ENCODE data around the gene SMPD4.
"Not testable (repeated sequence)": the region's sequence is repeated elsewhere in the genome, so short reads cannot be mapped to it uniquely, and the experiment has no call there.

Gene SMPD4

DNA sequence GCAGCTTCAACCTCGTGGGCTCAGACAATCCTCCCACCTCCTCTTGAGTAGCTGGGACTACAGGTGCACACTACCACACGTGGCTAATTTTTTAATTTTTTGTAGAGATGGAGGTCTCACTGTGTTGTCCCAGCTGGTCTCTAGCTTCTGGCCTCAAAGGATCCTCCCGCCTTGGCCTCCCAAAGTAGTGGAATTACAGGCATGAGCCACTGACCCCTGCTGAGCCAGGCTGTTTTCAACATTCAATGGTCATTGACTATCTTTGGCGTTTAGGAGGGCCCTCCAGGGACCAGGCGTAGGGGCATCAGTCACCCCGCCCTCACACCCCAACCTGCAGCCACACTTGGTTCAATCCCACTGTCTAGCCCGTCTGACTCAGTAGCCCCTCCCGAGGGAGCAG, 5.9 kb upstream of the SMPD4 start:
- DNase-seq: no peak

DNA sequence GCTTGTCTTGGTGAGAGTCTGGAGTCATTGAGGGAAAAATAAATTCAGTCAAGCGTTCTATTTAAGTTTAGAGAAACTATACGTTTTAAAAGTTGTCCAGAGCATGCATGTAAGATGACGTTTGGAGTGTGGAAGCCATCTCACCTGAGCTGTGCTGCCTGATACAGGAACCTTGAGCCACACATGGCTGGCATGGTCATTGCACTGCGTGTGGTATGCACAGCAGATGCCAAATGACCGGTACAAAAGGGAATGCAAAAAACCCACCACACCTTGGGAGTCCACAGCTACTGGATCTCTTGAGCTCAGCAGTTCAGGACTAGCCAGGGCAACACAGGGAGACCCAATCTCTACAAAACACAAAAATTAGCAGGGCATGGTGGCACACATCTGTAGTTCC, 5.0 kb upstream of the SMPD4 start:
- DNase-seq: no peak

DNA sequence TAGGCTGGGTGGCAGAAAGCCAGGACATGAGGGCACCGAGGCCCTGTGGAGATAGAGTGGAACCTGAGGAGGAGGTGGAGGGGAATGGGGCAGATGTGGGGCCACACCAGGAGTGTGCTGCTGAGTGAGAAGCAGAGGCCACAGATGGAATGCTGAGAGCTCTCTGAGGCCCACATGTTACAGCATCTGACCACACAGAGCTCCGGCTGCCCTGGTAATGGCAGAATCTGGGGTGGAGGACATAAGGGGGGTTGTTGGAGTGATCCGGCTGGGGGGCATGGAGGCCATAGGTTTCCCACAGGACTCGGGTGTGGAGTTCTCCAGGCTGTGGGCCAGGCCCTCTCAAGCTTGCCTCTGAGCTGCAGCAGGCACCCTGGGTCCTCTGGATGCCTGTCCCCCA, 4.5 kb upstream of the SMPD4 start:
- no peak for DNase-seq

DNA sequence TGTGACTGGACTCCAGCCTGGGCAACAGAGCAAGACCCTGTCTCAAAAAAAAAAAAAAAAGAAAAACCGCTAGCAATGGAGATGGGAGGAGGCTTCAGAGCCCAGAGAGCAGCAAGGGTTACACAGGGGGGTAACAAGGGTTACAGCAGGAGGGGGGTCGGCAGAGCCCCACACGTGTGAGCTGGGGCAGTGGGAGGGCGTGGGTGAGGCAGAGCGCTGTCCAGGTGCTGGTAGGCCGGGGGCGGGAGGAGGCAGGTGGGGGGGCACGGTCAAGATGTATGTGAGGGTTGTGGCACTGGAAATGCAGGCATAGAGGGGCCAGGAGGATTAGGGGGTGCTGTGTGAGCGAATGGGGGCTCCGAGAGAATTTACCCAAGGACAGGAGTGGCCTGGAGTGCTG, 4.0 kb upstream of the SMPD4 start:
- DNase-seq: no peak

DNA sequence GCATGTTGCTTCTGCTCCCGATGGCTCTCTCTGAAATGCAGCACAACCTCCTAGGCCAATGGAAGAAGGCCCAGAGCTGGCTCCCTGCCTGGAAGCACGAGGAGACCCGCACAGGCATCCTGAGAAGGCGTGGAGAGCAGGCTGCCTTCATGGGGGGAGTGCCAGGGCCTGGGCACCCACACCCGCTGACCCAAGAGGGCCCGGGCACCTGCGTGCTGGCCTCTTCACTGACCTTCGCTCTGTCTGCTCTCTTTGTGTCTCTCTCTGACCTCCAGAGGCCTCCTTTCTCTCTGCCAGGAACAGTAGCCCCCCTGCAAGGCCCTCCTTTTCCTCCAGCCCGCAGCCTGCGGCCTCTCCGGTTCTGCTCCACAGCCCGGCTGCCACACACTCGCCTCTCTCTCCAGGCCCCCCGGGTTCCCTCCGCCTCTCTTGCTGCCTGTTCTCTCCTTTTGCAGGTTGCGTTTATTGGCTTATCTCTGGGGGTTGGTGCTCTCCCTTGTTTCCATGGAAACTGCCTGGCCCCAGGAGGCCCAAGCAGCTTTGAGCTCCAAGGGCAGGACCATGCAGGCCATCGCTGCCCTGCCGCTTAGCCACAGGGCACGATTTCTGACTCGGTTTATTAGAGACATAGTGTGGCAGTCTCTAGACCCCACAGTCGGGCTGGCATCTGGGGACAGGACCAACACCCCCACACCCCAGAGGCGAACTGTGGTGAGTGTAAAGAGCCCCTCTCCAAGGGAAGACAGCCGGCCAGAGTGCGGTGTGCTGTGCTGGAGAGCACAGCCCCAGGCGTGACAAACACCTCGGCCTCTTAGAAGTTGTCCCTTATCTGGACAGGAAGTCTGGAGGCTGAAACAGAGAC, 2.3 kb upstream of the SMPD4 start:
- DNase-seq: no peak

DNA sequence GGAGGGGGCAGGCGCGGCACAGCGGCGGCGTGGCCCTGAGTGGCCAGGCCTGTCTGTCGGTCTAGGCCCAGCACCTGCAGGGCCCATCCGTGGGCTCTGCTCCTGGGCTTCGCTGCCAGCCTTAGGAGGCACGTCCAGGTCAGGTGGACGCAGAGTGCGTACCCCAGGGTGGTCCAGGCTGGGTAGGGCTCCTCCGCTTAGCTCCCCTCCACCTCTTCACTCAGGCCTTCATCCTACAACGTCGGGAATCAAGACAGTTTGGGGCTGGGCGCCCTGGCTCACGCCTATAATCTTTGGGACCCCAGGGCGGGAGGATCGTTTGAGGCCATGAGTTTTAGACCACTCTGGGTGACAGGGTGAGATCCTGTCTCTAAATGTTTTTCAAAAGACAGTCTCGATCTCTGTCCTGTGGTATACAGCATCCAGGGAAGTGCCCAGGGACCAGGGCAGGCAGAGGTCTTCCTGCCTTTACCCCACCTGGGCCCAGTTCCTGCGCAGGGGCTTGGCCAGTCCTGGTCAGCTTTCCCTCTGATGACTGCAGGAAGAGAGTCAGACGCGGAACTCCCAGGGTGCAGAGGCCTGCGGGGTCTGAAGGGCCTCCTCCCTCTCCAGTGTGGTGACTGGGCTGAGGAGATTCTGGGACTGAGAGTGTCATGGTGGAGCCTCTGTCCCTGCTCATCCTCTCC, 1.6 kb upstream of the SMPD4 start:
- DNase-seq: peak; percentile 57

DNA sequence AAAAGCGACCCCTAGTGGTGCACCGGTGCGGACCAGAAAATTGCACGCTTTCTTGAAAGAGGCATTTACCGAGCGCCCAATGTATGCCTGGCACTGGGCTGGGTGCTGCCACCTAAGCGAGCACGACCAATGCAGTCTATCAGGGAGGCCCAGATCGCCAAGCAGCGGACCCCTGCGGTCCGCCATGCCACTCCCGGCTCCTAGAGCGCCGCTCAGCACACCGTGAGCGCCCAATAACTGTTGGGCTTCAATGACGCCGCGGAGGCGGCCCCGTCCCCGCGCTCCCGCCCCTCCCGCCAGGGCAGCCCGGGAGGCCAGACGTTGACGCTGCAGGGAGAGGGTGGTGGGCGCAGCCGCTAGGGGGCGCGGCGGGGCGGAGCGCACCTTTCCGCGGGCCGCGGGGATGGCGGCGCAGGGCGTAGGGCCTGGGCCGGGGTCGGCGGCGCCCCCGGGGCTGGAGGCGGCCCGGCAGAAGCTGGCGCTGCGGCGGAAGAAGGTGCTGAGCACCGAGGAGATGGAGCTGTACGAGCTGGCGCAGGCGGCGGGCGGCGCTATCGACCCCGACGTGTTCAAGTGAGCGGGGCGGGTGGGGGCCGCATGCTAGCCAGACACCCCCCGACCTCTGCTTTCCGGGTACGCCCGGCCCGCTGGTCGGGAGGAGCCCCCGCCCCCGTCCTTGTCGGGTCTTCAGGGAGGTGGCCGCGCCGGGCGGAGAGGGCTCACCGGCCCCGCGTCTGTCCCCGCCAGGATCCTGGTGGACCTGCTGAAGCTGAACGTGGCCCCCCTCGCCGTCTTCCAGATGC, 679 bp upstream of the SMPD4 start, which contains the start of gene MZT2B:
MZT2B (plus strand) TSS at position 383 of the 803 bp plus-strand sequence; CDS start at position 404, 21 bp downstream.
- DNase-seq: peak; percentile 97

DNA sequence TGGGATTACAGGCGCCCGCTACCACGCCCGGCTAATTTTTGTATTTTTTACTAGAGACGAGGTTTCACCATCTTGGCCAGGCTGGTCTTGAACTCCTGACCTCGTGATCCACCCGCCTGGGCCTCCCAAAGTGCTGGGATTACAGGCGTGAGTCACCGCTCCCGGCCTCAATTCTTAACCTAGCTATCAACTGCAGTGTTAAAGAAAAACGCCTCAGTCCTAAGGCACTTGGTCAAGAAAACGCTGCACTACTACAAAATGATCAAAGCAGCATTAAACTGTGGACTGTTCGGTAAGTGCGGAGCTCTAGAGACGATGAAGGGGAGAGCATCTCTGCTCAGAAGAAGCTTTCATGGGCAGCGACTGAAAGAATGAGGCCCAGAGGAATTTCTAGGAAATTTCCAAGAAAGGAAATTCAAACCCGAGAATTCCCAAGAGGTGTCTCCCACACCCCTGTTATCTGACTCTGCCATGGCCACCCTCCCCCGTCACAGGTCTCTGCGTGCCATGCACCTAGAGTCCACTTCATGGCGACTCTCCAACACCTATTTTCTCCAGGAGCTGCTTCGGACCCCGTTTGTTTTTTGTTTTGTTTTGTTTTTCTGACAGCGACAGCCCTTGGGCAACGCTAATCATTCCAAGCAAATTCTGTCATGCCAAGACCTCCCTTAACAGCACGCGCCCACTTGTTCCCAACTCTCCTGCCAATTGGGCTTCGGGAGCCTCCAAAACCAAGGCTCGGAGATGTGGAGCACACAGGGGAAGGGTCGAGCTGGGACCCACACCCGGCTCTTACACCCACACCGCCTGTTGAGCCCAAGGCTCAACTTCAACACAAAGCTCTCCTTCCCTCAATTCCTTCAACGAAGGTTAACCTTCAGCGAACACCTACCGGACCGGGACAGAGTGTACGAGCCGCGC, 738 bp downstream of the SMPD4 start:
- not testable (repeated sequence) for DNase-seq

DNA sequence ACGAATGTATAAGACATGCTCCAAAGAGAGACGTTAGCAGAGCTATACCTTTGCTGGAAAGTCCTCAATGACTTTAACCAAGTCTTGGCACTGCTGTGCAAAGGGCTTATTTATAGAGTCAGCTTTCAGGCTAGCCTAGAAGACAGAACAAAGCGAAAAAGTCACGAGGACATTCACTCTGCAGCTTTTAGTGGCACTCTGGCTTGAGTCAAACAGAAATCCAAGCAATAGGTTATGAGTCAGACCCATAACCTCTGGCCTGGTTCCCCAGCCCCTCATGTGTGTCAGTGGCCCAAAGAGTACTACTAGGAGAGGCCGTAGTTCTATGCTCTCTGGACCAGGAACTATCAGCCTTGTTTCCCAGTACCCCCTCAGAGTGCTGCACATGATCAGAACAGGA, 6.5 kb downstream of the SMPD4 start:
- DNase-seq: not testable (repeated sequence)

DNA sequence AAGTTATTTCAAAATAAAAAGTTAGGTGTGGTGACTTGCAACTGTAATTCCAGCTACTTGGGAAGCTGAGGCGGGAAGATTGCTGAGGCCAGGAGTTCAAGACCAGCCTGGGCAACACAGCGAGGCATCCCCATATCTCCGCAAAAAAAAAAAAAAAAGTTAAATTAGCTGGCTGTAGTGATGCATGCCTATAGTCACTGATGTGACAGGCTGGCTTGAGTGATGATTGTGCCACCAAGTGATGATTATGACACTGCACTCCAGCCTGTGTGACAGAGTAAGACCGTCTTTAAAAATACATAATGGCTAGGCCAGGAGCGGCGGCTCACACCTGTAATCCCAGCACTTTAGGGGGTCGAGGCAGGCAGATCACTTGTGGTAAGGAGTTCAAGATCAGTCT, 11.5 kb downstream of the SMPD4 start:
- no peak for DNase-seq

DNA sequence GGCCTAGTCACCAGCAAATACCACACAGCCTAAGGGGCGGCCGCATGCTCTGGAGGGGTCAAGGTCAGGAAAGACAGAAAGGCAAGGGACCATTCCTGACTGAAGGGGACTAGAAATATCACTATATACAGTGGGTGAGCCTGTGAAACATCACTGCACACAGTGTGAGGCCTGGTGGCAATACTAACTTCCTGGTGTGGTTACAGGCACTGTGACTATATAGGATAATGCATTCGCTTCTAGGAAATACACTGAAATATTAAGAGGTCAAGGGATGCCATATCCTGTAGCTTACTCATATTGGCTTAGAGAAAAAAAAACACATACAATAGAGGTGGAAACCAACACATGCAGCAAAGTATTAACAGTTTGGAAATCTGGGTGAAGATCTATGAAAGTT, 12.2 kb downstream of the SMPD4 start:
- not testable (repeated sequence) for DNase-seq

DNA sequence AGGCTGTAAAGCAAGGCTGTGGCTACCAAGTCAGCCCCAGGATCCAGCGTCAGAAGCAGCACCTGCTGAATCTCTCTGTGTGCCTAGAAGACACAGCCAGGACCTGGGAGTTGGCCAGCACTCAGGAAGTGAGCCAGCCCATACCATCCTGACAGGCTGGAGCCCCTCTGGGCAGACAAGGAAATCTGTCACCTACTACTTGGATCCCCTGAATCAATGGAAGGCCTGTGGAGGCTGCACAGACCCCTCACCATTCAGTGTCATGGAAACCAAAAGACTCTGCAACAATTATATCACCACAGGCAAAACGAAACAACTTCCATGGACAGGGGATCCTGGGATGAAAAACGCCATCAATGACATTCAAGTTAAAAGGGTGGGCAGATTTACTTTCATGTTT, 14.8 kb downstream of the SMPD4 start:
- not testable (repeated sequence) for DNase-seq

DNA sequence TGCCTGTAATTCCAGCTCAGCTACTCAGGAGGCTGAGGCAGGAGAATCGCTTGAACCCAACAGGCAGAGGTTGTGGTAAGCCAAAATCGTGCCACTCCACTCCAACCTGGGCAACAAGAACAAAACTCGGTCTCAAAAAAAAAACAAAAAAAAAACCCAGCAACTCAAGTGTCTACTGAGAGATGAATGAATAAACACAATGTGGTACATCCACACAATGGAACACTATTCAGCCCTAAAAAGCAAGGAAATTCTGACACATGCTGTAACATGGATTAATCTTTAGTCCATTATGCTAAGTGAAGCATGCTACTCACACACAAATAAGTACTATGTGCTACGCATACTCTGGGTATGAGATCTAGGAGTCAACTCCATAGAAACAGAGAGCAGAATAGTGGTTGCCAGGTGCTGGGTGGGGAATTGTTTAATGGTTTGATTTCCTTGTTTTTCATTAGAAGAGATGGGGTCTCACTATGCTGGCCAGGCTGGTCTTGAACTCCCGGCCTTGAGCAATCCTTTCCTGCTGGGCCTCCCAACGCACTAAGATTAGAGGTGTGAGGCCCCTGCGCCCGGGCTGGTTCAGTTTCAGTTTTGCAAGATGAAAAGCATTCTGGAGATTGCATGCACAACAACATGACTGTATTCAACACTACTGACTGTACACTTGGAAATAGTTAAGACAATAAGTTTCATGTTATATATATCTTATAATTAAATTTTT, 15.9 kb downstream of the SMPD4 start:
- DNase-seq: no peak

DNA sequence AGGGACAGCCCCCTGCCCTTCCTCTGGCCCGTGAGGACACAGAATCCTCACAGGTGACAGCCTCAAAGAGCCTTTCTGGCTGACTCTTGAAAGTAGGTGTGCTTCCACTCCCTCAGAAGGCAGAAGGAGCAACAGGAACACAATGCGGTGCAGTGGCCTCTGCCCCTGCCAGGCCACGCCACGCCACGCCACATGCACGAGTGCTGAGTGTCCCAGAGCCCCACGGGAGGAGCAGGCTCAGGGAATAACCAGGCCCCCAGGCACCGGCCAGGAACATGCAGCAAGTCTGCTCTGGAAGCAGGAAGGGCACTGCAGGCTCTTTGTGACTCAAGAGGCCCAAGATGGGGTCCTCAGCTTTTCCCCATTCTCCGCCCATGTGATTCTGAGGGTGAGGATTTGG, 18.4 kb downstream of the SMPD4 start:
- DNase-seq: no peak

DNA sequence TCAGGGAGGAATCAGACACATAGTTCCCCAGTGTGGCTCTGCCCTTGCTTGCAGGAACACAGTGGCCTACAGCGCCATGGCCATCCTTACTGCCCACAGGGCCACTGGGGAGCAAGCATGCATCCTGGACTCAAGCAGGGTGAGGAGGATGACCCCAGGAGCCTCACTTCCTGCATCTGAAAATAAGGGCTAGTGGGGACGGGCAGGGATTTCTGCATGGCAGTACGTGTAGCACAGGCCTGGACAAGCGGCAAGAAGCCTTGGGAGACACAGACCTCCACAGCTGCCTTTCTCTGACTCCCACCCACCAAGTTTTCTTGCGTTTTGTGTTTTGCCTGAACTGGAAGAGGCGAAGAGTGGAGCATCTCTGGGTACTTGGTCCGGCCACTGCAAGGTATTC, 18.9 kb downstream of the SMPD4 start:
- DNase-seq: not testable (repeated sequence)

DNA sequence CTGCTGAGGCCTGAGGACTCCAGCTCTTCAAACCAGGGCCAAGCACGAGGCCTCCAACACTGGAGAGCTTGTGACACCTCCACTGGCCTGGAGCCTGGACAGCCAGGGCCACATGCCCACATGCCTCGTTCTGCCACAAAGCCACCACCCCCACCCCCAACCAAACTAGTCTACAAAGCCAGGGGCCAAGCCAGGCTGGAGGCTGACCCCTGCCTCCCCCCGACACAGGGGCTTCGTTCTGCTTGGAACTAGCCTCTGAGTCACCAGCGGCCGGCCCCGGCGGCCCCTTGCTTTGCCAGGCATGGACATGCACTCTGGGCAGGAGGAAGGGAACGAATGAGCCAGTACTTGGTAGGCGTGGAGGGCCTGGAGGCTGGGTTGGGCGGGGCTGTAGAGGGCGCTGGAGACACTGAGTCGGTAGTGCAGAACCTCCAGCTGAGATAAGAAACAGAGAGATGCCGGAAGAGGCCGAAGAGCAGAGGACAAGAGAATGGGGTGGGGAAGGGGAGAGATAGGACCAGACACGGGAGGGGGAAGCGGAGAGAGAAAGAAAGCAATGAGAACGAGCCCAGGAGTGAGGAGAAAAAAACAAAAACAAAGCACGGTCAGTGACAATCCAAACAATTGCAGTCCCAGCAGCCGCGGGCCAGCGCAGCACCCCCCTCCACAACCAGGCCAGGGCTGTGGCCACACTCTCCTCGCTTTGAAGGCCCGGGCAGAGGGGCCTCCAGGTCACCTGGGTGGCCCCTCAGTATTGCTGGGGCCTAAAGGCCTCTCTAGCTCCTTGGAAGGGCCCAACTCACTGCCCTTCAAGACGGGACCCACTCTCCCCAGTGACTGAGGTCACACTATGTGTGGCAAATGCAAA, 20.3 kb downstream of the SMPD4 start:
- not testable (repeated sequence) for DNase-seq

DNA sequence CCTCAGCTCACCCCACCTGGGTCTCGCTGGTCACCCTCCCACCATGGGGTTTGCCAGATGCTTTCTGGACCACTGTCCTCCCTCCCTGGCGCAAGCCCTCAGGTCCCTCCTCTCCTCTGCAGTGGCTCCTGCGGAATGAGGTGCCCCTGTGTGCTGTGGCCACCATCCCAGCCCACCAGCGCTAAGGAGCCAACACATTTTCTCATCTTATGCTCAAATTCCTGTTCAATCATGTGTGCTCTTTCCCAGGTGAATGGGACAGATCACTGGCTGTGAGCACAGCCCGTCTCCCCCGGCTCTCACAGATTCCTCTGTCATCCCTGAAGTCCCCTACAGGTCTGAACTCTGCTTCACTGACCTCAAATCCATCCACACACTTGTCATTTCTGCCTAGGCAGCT, 21.3 kb downstream of the SMPD4 start:
- DNase-seq: no peak

DNA sequence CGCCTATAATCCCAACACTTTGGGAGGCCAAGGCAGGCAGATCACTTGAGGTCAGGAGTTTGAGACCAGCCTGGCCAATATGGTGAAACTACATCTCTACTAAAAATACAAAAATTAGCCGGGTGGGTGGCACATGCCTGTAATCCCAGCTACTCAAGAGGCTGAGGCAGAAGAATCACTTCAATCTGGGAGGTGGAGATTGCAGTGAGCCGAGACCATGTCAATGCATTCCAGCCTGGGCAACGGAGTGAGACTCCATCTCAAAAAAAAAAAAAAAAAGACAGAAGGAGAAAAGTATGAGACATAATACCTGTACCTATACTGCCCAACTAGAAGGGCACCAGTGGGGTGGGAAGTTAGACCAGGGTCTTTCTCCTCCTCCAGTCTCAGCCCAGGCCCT, 22.0 kb downstream of the SMPD4 start:
- not testable (repeated sequence) for DNase-seq

DNA sequence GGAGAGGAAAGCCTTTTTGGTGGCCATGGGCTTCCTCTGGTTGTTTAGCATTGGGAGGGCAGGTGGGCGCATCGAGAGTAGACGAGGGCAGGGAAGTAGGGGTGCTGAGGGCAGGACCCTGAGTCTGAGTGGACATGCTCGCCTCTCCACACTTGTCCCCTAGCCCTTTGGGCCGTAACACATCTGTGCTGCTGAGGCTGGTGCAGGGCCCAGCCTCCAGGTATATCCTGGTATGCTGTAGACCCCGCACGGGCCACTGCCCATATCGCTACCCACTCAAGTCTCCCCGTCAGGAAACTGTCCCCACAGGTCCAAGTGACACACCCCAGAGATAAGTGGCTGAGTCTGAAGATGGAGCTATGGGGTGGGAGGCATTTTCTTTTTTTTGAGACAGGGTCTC, 22.8 kb downstream of the SMPD4 start:
- DNase-seq: no peak

DNA sequence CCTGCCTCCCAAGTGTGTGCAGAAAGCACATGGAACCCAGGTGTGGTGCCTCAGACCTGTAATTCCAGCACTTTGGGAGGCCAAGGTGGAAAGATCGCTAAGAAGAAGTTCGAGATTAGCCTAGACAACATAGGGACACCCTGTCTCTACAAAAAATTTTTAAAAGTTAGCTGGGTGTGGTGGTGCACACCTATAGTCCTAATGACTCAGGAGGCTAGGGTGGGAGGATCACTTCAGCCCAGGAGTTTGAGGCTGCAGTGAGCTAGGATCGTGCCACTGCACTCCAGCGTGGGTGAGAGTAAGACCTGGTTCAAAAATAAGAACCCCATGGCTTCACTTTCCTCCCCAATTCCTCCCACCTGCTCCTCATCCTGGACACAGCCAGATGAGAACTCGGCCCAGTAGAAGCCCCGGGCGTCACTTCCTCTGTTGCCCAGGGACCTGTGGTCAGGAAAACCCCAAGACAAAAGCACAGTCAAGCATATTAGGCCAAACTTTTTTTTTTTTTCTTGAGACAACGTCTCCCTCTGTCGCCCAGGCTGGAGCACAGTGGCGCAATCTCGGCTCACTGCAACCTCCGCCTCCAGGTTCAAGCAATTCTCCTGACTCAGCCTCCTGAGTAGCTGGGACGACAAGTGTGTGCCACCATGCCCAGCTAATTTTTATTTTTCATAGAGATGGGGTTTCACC, 23.4 kb downstream of the SMPD4 start:
- DNase-seq: not testable (repeated sequence)
